ENCODE data around the gene MAPK8.

The MAPK8 gene

GRCh38 chr10:48399056-48399541 is 92.6 kb downstream of the MAPK8 start:
- H3K4me3 ChIP-seq (ENCODE audit: low read depth, low read length), result no peak overlapping the region

GRCh38 chr10:48399551-48399950 is 93.1 kb downstream of the MAPK8 start:
- DNase-seq, result no peak
- no peaks in the 10 kb centered on the region for H3K36me3 ChIP-seq
- no peak overlapping the region for H3K4me3 ChIP-seq (ENCODE audit: low read depth, low read length)
- no peaks in the 10 kb centered on the region; the same call in 1 of the 2 replicates for H3K4me1 ChIP-seq
- no peak for TF ChIP-seq CTCF (IDR thresholded peaks at IDR 0.05; ENCODE audit: low read depth, low read length)
- no peaks in the 10 kb centered on the region for H3K27me3 ChIP-seq
- no peaks in the 10 kb centered on the region for H3K9me3 ChIP-seq

More at GRCh38 chr10:48399056-48399541, 92.6 kb downstream of the MAPK8 start:
- H3K36me3 ChIP-seq, result no peaks in the 10 kb centered on the region
- no peaks in the 10 kb centered on the region for H3K27me3 ChIP-seq
- H3K9me3 ChIP-seq, result no peaks in the 10 kb centered on the region
- no peak for DNase-seq
- TF ChIP-seq CTCF (IDR thresholded peaks at IDR 0.05; ENCODE audit: low read depth, low read length), result no peak
- H3K4me1 ChIP-seq, result no peaks in the 10 kb centered on the region; the same call in 1 of the 2 replicates

GRCh38 chr10:48400129-48400849 is 93.8 kb downstream of the MAPK8 start:
- Histone ChIP-seq H3K27me3 (no peaks in the 10 kb centered on the region), H3K36me3 (no peaks in the 10 kb centered on the region), H3K9me3 (no peaks in the 10 kb centered on the region), H3K4me1 (no peaks in the 10 kb centered on the region; the same call in 1 of the 2 replicates), H3K4me3 (ENCODE audit: low read depth, low read length) (no peak overlapping the region)
- DNase-seq, result no peak
- no peak for TF ChIP-seq CTCF (IDR thresholded peaks at IDR 0.05; ENCODE audit: low read depth, low read length)

GRCh38 chr10:48400850-48401220 is 94.4 kb downstream of the MAPK8 start:
- Histone ChIP-seq H3K27me3 (no peaks in the 10 kb centered on the region), H3K36me3 (no peaks in the 10 kb centered on the region), H3K4me3 (ENCODE audit: low read depth, low read length) (no peak overlapping the region), H3K4me1 (no peaks in the 10 kb centered on the region; the same call in 1 of the 2 replicates), H3K9me3 (no peaks in the 10 kb centered on the region)
- TF ChIP-seq CTCF (IDR thresholded peaks at IDR 0.05; ENCODE audit: low read depth, low read length), result no peak
- no peak for DNase-seq

- Histone ChIP-seq H3K27me3 (no peaks in the 10 kb centered on the region), H3K4me1 (no peaks in the 10 kb centered on the region; the same call in 1 of the 2 replicates), H3K4me3 (ENCODE audit: low read depth, low read length) (no peak overlapping the region), H3K9me3 (no peaks in the 10 kb centered on the region), H3K36me3 (no peaks in the 10 kb centered on the region)
- TF ChIP-seq CTCF (IDR thresholded peaks at IDR 0.05; ENCODE audit: low read depth, low read length), result no peak
- no peak for DNase-seq
These were observed 98.2 kb downstream of the MAPK8 start for GRCh38 chr10:48404646-48405045.

GRCh38 chr10:48406204-48406603 is 99.7 kb downstream of the MAPK8 start:
- H3K36me3 ChIP-seq, result peaks cover 4% of the 10 kb centered on the region; the same call in 1 of the 2 replicates
- no peak for DNase-seq
- H3K4me1 ChIP-seq, result no peaks in the 10 kb centered on the region; the same call in 1 of the 2 replicates
- no peak for TF ChIP-seq CTCF (IDR thresholded peaks at IDR 0.05; ENCODE audit: low read depth, low read length)
- no peaks in the 10 kb centered on the region for H3K27me3 ChIP-seq
- no peaks in the 10 kb centered on the region for H3K9me3 ChIP-seq
- no peak overlapping the region for H3K4me3 ChIP-seq (ENCODE audit: low read depth, low read length)

All from BE2C (cell line).